ENCODE results near the gene KIF26B.

The KIF26B gene

GRCh38 chr1:245750261-245750660, 595.5 kb downstream of the KIF26B start:
- Histone ChIP-seq H2AFZ (ENCODE audit: low read length) (no peak overlapping the region), H3K9me2 (ENCODE audit: low read depth, low read length) (no peaks in the 10 kb centered on the region), H3F3A (ENCODE audit: insufficient read depth, low read length) (no peaks in the 10 kb centered on the region), H3K27me3 (ENCODE audit: insufficient read depth, low read length) (no peaks in the 10 kb centered on the region), H3K9ac (ENCODE audit: low read length) (no peak overlapping the region), H3K9me3 (ENCODE audit: low read length) (no peaks in the 10 kb centered on the region), H3K27ac (ENCODE audit: low read depth, low read length, poor library complexity, severe bottlenecking) (no peak overlapping the region), H3K4me2 (ENCODE audit: low read length) (no peak overlapping the region), H3K79me2 (ENCODE audit: insufficient read depth, low read length) (no peaks in the 10 kb centered on the region), H3K4me1 (ENCODE audit: insufficient read depth, low read length, severe bottlenecking) (peaks cover 22% of the 10 kb centered on the region), H3K36me3 (ENCODE audit: insufficient read depth, low read length) (no peaks in the 10 kb centered on the region; the same call in 1 of the 2 replicates), H3K4me3 (ENCODE audit: low read depth, low read length, poor library complexity, severe bottlenecking) (no peak overlapping the region), H4K20me1 (ENCODE audit: insufficient read depth, low read length) (no peaks in the 10 kb centered on the region)
- no peak for TF ChIP-seq EZH2 (IDR thresholded peaks at IDR 0.05; ENCODE audit: borderline replicate concordance, low read length)
- TF ChIP-seq CTCF (IDR thresholded peaks at IDR 0.05; ENCODE audit: low read length): no peak

- no peak overlapping the region for H3K4me3 ChIP-seq (ENCODE audit: low read depth, low read length, poor library complexity, severe bottlenecking)
- no peaks in the 10 kb centered on the region for H3K9me3 ChIP-seq (ENCODE audit: low read length)
- H3K27me3 ChIP-seq (ENCODE audit: insufficient read depth, low read length): no peaks in the 10 kb centered on the region
- TF ChIP-seq CTCF (IDR thresholded peaks at IDR 0.05; ENCODE audit: low read length) (no peak), EZH2 (IDR thresholded peaks at IDR 0.05; ENCODE audit: borderline replicate concordance, low read length) (no peak)
- H3K79me2 ChIP-seq (ENCODE audit: insufficient read depth, low read length): no peaks in the 10 kb centered on the region
- H3K9me2 ChIP-seq (ENCODE audit: low read depth, low read length): no peaks in the 10 kb centered on the region
- H3K36me3 ChIP-seq (ENCODE audit: insufficient read depth, low read length): no peaks in the 10 kb centered on the region; the same call in 1 of the 2 replicates
- H2AFZ ChIP-seq (ENCODE audit: low read length): no peak overlapping the region
- no peaks in the 10 kb centered on the region for H3F3A ChIP-seq (ENCODE audit: insufficient read depth, low read length)
- H4K20me1 ChIP-seq (ENCODE audit: insufficient read depth, low read length): no peaks in the 10 kb centered on the region
- peaks cover 25% of the 10 kb centered on the region for H3K4me1 ChIP-seq (ENCODE audit: insufficient read depth, low read length, severe bottlenecking)
- H3K4me2 ChIP-seq (ENCODE audit: low read length): no peak overlapping the region
- no peak overlapping the region for H3K9ac ChIP-seq (ENCODE audit: low read length)
- no peak overlapping the region for H3K27ac ChIP-seq (ENCODE audit: low read depth, low read length, poor library complexity, severe bottlenecking)
Measured at GRCh38 chr1:245751116-245751515, 596.3 kb downstream of the KIF26B start.

GRCh38 chr1:245751726-245752470, 597.1 kb downstream of the KIF26B start:
- no peak for TF ChIP-seq CTCF (IDR thresholded peaks at IDR 0.05; ENCODE audit: low read length)
- TF ChIP-seq EZH2 (IDR thresholded peaks at IDR 0.05; ENCODE audit: borderline replicate concordance, low read length): no peak
- Histone ChIP-seq H3K27ac (ENCODE audit: low read depth, low read length, poor library complexity, severe bottlenecking) (no peak overlapping the region), H3K9me2 (ENCODE audit: low read depth, low read length) (no peaks in the 10 kb centered on the region), H3K4me3 (ENCODE audit: low read depth, low read length, poor library complexity, severe bottlenecking) (no peak overlapping the region), H3K4me1 (ENCODE audit: insufficient read depth, low read length, severe bottlenecking) (peaks cover 33% of the 10 kb centered on the region), H4K20me1 (ENCODE audit: insufficient read depth, low read length) (no peaks in the 10 kb centered on the region), H3K79me2 (ENCODE audit: insufficient read depth, low read length) (no peaks in the 10 kb centered on the region), H3F3A (ENCODE audit: insufficient read depth, low read length) (no peaks in the 10 kb centered on the region), H3K4me2 (ENCODE audit: low read length) (no peak overlapping the region), H3K27me3 (ENCODE audit: insufficient read depth, low read length) (no peaks in the 10 kb centered on the region), H3K36me3 (ENCODE audit: insufficient read depth, low read length) (no peaks in the 10 kb centered on the region; the same call in 1 of the 2 replicates), H3K9me3 (ENCODE audit: low read length) (no peaks in the 10 kb centered on the region), H2AFZ (ENCODE audit: low read length) (no peak overlapping the region), H3K9ac (ENCODE audit: low read length) (no peak overlapping the region)
